Calu3 (cell line): ENCODE measurements around the gene TACC3. TPM values are rescaled to one million over a fixed set of nuclear protein-coding genes. Genes with fewer than 3 reads are reported as not detected.
"Not testable (repeated sequence)": the region's sequence is repeated elsewhere in the genome, so short reads cannot be mapped to it uniquely, and the experiment has no call there.

Source experiments
- BruUV-seq: library from RNA; stranded (reverse); fragments of 400-500 nt; replicated peaks from 2 replicates; lab custom pipeline; 2021; lab: Mats Ljungman, UMichigan
- CTCF ChIA-PET: fragments of 300-600 bp; sonication (Branson Sonifier 250); formaldehyde crosslinking; loops from one replicate; lab custom pipeline; 2022; ENCODE audit warnings: antibody characterized with exemption; lab: Charles Lee
- DNase-seq: peaks from one replicate; pipeline ENCODE4 v3.0.0; 2022
- H3K27ac Mint-ChIP-seq: one replicate; pipeline ENCODE4 v1.8.0; 2022; ENCODE audit warnings: mixed read lengths; ENCODE audit not compliant: unreplicated experiment
- H3K27me3 Mint-ChIP-seq: one replicate; pipeline ENCODE4 v1.8.0; 2022; ENCODE audit warnings: mixed read lengths; ENCODE audit not compliant: unreplicated experiment
- H3K36me3 Mint-ChIP-seq: one replicate; pipeline ENCODE4 v1.8.0; 2022; ENCODE audit warnings: mild to moderate bottlenecking, moderate library complexity, mixed read lengths; ENCODE audit not compliant: insufficient read depth, unreplicated experiment
- H3K4me1 Mint-ChIP-seq: one replicate; pipeline ENCODE4 v1.8.0; 2022; ENCODE audit warnings: mild to moderate bottlenecking, low read depth, mixed read lengths; ENCODE audit not compliant: unreplicated experiment
- H3K4me3 Mint-ChIP-seq: one replicate; pipeline ENCODE4 v1.8.0; 2022; ENCODE audit warnings: mild to moderate bottlenecking, low read depth, moderate library complexity, mixed read lengths; ENCODE audit not compliant: unreplicated experiment
- H3K9me3 Mint-ChIP-seq: one replicate; pipeline ENCODE4 v1.8.0; 2022; ENCODE audit warnings: low read depth, mixed read lengths; ENCODE audit not compliant: unreplicated experiment
- CTCF ChIP-seq: fragments of 200-600 bp; IDR thresholded peaks from one replicate; pipeline ENCODE4 v1.8.0; 2022; ENCODE audit warnings: antibody characterized with exemption; ENCODE audit not compliant: unreplicated experiment
- intact Hi-C: fragments of 100-400 bp; cut with micrococcal nuclease; formaldehyde crosslinking; loops from one replicate; pipeline ENCODE4 v1.10.0; 2022; ENCODE audit not compliant: unreplicated experiment
- total RNA-seq: library from RNA; stranded (reverse); gene quantifications from 2 replicates; pipeline ENCODE4 v1.2.3, GENCODE V29; 2022

Gene TACC3
- total RNA-seq, 1 experiment from 2014 or later, result 95.9 TPM

DNA sequence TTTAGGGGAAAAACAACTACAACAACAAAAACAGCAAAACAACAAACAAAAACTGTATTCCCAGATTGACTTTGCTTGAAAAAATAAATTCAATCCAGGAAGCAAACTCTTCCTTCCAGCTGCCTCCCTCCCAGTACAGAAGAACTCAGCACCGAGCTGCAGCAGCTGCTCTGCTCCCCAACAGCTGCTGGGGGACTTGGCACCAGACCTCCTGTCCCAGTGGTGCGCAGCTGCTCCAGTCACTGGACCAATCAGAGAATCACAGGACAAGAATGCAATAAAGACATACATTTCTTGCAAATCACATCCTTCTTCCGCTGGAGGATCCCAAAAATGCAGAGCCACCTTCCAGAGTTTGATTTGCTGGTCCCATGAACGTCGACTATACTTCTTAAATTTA is 25.4 kb upstream of the TACC3 start:
- TF ChIP-seq CTCF, result no peak
- CTCF ChIA-PET, result interaction anchor here (0.7 to 1.0 kb wide), 2 partner anchors 13 to 187 kb away, joined by 4 to 6 read pairs; no protein-coding TSS in a partner anchor
- no peak overlapping the region for H3K4me3 Mint-ChIP-seq
- no peaks in the 10 kb centered on the region for H3K9me3 Mint-ChIP-seq
- no peaks in the 10 kb centered on the region for H3K27me3 Mint-ChIP-seq
- no TSS peak for BruUV-seq
- no peaks in the 10 kb centered on the region for H3K4me1 Mint-ChIP-seq
- intact Hi-C loops, result no loop called here
- peaks cover 34% of the 10 kb centered on the region for H3K36me3 Mint-ChIP-seq
- H3K27ac Mint-ChIP-seq, result no peak overlapping the region
- DNase-seq, result no peak

GRCh38 chr4:1701671-1702070 is 19.6 kb upstream of the TACC3 start:
- H3K4me3 Mint-ChIP-seq, H3K27ac Mint-ChIP-seq, DNase-seq, H3K9me3 Mint-ChIP-seq, H3K27me3 Mint-ChIP-seq, CTCF ChIA-PET, BruUV-seq, H3K4me1 Mint-ChIP-seq, intact Hi-C loops: not testable (repeated sequence)
- H3K36me3 Mint-ChIP-seq, result peaks cover 32% of the 10 kb centered on the region

GRCh38 chr4:1703867-1704266 is 17.5 kb upstream of the TACC3 start:
- Mint-ChIP-seq H3K27ac (no peak overlapping the region), H3K4me1 (peaks cover 4% of the 10 kb centered on the region), H3K9me3 (no peaks in the 10 kb centered on the region), H3K27me3 (no peaks in the 10 kb centered on the region), H3K4me3 (no peak overlapping the region), H3K36me3 (peaks cover 36% of the 10 kb centered on the region)
- intact Hi-C loops, result no loop called here
- no peak for TF ChIP-seq CTCF
- CTCF ChIA-PET, result interaction anchor here (1.0 to 2.0 kb wide), 2 partner anchors 10 to 50 kb away, joined by 5 read pairs; no protein-coding TSS in a partner anchor
- no peak for DNase-seq
- no TSS peak for BruUV-seq

DNA sequence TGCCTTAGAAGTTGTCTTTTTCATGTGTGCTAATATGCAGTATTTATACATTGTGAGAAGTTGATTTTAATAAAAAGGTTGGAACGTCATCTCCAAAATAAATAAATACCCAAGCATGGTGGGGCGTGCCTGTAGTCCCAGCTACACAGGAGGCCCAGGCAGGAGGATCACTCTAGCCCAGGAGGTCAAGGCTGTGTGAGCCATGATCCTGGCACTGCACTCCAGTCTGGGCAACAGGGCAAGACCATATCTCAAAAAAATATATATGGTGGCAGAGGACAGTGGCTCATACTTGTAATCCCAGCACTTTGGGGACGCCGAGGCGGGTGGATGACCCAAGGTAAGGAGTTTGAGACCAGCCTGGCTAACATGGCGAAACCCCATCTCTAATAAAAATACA is 15.6 kb upstream of the TACC3 start:
- no peak for DNase-seq
- no peaks in the 10 kb centered on the region for H3K9me3 Mint-ChIP-seq
- CTCF ChIA-PET, result no interaction called here
- H3K27me3 Mint-ChIP-seq, result no peaks in the 10 kb centered on the region
- H3K4me1 Mint-ChIP-seq, result peaks cover 21% of the 10 kb centered on the region
- intact Hi-C loops, result no loop called here
- H3K36me3 Mint-ChIP-seq, result peaks cover 43% of the 10 kb centered on the region
- no TSS peak for BruUV-seq
- TF ChIP-seq CTCF, result no peak
- no peak overlapping the region for H3K4me3 Mint-ChIP-seq
- no peak overlapping the region for H3K27ac Mint-ChIP-seq

DNA sequence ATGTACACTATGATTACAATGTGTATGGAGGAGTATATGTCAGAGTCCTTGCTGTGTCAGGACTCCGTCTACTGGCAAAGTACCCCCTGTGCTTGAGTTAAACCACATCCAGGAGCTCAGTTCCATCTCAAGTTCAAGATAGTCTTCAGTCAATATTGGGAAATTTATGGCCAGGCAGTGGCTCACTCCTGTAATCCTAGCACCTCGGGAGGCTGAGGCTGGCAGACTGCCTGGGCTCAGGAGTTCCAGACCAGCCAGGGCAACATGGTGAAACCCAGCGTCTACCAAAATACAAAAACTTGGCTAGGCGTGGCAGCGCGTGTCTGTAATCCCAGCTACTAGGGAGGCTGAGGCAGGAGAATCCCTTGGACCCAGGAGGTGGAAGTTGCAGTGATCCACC is 15.0 kb upstream of the TACC3 start:
- Mint-ChIP-seq H3K27ac (no peak overlapping the region), H3K36me3 (peaks cover 46% of the 10 kb centered on the region), H3K9me3 (no peaks in the 10 kb centered on the region), H3K27me3 (no peaks in the 10 kb centered on the region), H3K4me3 (no peak overlapping the region), H3K4me1 (peaks cover 21% of the 10 kb centered on the region)
- intact Hi-C loops, result no loop called here
- CTCF ChIA-PET, result no interaction called here
- TF ChIP-seq CTCF, result no peak
- DNase-seq, result no peak
- BruUV-seq, result no TSS peak
